ENCODE data around the gene PRDM16.
"Not testable (repeated sequence)": the region's sequence is repeated elsewhere in the genome, so short reads cannot be mapped to it uniquely, and the experiment has no call there.

The PRDM16 gene

DNA sequence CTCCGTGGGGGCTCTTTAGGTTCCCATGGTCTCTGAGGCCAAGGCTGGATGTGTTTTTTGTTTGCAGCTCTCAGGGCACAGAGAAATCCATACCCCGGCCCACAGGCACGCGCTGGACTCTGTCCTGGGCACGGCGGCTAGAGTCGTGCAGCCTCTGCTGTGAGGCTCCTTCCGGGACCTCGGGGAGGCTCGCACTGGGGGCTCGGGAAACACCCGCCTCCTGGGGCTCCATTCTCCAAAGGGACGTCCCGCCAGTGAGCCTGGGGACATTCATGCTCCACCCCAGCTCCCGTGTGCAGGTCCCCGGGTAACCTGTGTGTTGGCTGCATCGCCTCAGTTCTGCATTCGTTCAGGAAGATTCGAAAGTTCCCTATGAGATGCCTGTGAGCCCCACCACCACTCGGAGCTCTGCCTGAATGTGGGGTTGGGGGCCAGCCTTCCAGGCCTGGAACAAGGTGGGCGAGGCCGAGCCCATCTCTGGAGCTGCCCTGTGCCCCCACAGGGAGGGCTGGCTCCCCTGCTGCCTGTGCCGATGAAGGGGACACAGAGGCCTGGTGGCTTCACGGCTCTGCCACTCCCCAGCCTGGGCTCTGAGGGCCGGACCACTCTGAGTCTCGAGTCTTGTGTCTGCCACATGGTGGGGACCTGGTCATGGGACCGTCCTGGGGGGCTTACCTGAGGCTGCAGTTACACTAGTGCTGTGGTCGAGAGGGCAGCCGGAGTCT is 203.5 kb downstream of the PRDM16 start:
- no peak for DNase-seq

DNA sequence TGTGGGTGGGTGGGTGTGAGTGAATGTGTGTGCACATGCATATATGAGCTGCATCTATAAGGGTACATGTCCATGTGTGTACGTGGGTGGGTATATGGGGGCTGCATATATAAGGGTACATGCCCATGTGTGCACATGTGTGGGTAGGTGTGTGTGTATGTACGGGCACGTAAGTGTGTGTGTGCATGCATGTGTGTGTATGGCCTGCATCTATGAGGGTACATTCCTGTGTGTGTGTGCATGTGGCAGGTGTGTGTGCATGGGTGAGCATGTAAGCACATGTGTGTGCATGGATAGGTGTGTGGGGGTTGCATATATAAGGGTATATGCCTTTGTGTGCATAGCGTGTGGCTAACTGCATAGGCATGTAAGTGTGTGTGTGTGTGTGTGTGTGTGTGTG is 204.4 kb downstream of the PRDM16 start:
- no peak for DNase-seq

DNA sequence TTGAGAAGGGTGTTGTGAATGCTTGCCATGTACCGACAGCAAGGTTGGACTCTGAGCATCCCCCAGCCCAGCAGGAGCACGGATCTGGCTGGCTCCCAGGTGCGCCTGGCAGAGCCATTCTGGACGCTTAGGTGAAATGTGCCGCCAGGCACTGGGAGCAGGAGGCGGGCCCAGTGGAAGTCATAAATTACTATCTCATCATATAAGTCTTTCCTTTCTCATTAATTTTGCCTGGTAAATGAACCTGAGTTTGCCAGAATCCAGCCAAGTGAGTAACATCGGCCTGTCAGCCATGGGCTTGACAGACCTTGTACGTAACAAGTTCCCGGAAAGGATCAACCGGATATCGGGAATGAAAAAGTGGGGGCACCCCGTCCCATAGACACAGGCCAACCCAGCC is 206.0 kb downstream of the PRDM16 start:
- no peak for DNase-seq

DNA sequence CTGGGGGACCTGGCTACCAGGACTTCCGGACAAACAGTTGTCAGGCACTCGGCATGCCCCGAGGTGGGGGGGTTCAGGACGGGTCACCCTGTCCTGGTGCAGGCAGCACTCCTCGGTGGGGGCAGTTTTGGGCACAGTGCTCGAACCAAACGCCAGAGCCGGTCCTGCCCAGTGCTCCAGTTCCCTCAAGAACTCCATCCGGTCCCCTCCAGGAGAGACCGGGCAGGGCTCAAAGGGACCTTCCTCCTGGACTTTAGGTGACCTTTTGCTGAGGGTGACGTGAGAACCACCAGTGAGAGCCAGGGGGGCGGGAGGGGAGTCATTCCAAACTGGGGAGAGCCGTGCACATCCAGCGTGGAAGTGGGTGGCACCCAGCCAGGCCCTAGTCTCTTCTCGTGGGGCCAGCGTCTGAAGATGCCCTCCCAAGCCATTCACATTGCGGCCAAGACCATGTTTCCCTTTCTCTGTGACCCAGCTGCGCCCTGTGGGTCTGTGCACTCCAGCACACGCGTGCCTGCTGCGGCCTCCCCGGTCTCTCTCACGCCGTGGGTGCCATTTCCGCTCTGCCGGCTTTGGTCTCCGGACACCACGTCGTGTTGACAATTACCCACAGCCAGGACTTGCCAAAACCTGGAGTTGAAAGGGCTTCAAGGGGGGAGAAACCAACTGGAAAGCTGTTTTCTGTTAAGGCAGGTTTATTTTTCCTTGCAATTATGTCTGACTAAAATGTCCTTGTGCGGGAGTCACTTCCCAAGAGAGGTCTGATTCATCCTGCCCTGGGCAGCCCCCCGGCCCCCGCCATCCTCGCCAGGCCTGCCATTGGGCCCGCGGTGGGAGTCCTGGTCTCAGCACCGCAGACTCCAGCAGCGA is 206.7 kb downstream of the PRDM16 start:
- DNase-seq, result no peak

DNA sequence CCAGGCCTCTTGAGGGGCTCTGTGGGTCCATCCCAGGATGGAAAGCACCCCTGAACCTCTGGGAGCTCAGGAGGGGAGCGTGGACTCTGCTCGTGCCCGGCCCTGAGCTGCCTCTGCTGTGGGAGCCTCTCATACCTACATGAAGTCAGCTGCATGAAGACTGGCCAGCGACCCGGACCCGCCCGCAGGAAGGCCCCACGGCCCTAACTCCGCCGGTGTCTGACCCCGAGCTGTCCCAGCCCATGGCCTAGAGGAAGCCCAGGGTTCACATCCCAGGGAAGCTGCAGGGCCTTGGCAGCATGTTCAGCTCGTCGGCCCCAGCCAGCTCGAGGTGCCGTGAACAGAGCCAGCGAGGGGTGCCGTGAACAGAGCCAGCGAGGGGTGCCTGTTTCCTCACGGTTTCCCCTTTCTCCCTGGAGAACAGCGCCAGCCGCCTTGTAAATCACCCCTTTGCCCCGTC is 207.4 kb downstream of the PRDM16 start:
- no peak for DNase-seq

DNA sequence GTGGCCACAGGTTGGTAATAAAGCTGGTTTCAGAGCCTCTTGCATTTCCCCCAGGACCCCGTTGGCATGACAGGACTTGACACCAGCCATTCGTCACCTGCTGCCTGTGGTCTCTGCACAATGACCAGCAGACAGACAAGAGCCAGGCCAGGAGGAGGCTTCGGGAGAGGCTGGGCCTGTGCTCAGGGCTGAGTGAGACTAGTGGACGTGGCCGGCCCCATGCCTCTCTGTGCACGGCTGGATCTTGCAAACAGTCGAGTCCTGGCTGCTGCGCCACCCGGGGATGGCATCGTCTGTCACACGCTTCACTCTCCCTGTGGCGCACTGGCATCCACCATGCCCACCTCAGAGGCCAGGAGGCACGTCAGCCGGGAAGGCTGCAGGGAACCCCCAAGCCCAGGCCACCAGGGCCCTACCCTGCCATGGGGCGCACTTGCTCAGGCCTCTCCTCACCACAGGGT is 208.0 kb downstream of the PRDM16 start:
- DNase-seq, result no peak

DNA sequence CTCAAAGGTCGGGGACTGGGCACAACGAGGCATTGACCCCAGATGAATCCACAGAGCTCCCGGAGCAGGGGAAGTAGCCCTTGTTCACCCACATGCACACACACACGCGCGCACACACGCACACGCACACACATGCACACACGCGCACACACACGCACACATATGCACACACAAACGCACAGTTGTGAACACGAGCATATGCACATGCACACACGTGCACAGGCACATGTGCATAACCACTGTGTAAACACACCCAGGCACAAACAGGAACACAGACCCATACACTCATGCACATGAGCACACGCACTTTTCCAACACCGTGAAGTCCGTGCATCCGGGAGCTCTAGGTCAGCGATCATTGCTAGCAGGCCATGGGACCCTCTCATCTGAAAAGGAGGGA is 208.6 kb downstream of the PRDM16 start:
- no peak for DNase-seq

DNA sequence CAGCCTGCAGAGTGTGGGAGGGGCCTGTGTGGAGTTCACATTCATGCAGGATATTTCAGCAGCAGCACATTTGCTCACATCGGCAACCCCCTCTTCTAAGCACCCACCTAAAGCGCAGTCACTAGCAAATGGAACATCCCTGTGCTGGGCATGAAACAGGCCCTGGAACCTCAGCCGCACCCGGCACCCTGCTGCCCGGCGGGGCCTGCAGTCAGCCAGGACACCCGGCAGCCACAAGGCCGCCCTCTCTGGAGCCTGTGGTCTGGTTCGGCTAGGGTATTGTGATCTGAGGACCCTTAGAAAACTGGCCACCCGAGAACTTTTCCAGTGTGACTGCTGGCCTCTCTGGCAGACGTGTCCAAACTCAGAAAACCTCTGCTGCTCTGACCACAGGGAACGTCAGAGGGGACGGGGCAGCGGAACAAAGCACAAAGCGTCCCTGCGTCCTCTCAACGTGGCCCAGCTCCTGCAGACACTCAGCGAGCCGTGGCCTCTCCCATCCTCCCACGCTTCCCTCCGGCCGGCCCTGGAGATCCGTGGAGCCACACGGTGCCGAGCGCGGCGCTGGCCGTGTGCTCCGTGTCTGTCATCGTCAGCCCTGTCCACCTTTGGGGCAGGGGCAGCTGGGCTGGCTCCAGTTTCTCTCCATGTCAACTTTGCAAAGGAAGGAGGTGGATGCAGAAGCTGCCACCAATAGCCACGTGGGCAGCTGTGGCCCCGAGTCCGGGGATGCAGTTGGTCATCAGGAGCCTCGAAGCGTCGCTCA is 209.6 kb downstream of the PRDM16 start:
- no peak for DNase-seq

DNA sequence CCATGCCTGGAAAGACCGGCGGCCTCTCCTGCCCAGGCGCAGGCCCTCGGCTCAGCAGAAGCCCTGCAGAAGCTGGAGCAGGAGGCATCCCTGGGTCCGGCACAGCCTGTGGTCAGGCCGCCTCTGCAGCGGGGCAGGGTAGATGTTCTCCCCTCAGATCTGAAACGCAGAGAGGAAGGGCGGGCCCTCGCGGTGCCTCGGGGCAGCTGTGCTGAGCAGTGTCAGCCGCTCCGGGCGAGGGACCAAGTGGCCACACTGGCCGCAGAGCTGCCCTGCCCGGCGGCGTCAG is 210.1 kb downstream of the PRDM16 start:
- no peak for DNase-seq

DNA sequence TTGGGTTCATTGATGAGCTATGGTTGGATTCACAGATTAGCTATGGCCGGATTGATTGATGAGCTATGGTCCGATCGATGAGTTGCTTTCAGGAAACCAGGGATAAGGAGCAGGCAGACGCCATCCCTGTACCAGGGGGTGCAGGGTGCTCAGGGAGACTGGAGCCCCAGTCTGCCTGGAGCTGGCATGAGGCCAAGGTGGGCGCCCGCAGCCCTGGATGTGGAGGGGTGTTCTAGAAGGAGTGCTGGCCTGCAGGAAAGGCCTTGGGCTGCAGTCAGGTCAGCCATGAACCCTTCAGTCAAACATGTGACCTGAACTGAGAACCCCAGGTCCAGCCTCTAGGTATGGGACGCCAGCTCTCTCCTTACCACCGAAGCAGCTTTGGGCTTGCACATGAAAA is 212.7 kb downstream of the PRDM16 start:
- no peak for DNase-seq

DNA sequence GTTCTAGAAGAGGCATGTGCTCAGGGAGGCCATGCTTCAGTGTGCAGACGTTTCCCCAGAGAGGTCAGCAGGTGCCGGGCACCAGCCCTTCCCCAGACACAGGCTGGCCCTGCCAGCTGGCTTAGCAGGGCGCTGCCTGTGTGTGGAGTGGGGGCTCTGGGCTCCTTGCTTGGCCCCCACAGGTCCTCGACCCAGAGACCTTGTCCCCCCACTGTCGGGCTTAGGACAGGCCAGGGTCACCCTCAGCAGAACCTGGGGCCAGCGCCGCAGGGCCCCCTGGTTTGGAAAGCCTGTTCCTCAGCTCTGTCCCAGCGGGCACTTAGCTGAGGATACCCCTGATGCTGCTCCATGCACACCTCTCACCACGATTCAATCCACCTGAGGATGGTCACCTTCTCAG is 213.2 kb downstream of the PRDM16 start:
- no peak for DNase-seq

DNA sequence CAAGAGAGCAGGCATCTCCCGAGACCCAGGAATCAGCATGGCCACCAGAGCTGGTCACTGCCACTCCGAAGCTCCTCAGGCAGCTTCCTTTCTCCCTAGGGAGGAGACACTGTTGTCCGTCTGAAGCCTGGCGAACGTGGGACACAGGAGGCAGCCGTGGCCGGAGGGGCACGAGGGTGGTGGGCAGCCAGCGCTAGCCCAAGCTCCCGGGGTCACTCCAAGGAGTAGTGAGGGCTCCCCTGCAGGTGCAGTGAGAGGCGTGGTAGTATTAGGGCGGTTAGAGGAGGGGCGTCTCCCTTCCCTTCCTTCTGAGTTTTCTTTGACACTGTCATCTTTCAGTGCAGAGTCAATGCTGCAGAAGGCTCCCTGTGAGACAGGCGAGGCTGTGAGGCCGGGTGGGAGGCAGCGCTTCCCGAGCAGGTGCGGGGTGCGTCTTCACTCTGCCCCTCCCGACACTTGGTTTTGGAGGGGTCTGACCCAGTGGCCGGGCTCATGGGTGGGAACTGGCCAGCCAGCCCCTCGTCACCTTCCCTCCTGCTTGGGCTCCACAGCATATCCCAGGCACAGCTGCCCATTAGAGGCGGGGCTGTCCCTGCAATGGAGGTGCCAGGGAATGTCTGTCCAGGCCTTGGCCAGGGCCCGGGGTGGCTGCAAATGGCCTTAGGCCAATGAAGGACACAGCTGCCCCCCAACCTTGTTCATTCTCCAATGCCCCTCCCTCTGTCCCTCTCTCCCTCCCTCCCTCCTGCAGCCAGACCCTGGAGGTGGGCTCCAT is 213.8 kb downstream of the PRDM16 start:
- DNase-seq, result no peak

DNA sequence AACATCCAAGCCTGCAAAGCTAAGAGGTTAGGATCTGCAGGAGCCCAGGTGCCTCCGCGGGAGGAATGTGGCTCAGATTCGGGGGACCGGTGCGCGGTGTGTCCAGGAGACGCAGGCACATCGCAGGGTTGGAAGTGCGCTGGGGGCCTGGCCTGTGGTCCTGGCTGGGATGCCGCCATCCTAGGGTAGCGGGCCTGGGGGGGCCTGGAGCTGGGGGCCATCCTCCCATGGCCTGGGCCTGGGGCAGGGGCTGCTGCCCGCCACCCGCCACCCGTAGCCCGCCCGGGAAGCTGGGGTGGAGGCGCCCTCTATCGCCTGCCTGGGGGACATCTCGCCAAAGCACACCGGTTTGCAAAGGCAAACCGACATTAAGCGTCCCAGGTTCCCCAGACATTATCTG is 214.8 kb downstream of the PRDM16 start:
- no peak for DNase-seq

DNA sequence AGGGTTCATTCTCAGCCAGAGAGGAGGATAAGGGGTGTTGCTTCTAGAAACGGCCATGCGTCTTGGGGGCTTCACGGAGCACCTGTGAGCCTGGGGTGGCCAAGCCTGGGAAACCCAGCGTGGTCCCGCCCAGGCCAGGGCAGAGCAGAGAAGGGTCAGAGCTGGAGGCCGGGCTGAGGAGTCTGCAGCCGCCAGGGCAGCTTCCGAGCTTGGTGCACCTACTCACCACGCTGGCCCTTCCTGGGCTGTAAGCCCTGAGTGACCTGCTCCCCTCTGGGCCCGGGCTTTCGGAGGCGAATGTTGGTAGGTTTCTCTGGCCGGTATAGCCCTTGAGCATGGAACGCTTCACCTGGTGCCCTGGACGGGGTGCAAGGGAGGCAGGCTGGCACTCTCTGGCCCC is 215.7 kb downstream of the PRDM16 start:
- DNase-seq, result no peak

DNA sequence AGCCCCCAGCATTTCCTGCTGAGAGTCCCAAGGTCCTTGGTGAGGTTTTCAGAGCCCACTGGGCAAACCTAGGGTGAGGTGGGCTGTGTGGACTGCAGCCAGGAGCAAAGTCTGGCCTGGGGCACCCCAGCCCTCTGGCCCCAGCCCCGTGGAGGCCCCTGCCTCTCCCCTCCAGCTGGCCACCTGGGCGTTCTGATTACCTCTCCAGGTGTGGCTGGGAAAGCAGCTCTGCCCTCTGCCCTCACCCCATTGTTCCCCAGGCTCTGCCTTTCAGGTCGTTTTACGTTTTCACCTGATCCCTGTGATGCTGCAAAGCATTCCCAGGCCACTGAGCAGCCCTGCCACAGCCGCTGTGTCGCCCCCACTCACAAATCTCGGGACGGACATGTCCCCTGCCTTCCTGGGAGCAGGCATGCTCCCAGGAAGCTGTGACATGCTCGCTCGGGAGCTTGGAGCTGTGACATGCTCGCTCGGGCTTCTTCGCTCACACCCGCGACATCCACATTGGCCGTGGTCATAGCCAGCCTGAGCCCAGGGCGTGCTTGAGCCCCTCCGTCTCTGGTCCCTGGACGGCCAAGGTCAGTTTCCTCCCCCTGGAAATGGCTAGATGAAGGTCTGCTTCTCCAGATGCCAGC is 216.2 kb downstream of the PRDM16 start:
- DNase-seq, result no peak

DNA sequence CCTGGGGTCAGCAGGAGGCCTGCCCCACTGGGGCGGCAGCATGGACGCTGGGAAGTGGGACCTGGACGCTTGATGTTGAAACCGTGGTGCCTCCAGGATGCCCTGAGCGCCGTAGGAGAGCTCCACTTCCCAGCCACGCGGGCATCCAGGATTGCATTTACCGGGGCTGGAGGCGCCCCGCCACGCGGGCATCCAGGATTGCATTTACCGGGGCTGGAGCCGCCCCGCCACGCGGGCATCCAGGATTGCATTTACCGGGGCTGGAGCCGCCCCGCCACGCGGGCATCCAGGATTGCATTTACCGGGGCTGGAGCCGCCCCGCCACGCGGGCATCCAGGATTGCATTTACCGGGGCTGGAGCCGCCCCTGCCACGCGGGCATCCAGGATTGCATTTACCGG is 218.1 kb downstream of the PRDM16 start:
- not testable (repeated sequence) for DNase-seq

DNA sequence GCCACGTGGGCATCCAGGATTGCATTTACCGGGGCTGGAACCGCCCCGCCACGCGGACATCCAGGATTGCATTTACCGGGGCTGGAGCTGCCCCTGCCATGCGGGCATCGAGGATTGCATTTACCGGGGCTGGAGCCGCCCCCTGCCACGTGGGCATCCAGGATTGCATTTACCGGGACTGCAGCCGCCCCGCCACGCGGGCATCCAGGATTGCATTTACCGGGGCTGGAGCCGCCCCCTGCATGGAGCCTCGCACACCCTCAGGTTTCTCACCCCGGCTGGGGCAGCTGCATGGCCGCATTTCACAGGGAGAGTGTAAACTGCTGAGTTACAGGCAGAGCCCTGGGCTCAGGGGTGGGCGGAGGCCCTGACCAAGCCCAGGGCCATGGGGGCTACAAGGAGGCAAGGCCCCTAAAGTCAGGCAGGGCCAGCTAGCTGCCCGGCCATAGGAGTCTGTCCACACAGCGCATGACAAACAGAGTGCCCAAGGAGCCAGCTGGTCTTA is 218.7 kb downstream of the PRDM16 start:
- no peak for DNase-seq

DNA sequence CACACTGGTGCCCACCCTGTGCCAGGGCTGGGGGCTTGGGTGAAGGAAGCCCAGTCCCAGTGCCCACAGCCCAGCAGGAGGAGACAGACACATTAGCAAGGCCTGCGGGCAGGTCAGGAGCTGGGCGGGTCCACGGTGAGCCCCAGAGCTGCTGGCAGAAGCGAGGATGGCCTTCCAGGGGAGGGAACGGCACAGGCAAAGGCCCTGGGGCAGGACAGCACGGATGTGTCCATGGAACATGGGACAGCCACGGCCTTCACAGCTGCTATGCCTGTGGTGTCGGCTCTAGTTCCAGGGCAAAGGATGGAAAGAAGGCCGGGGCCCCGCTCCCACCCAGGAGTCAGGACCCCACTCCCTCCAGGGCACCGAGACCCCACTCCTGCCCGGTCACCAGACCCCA is 220.5 kb downstream of the PRDM16 start:
- DNase-seq, result no peak

DNA sequence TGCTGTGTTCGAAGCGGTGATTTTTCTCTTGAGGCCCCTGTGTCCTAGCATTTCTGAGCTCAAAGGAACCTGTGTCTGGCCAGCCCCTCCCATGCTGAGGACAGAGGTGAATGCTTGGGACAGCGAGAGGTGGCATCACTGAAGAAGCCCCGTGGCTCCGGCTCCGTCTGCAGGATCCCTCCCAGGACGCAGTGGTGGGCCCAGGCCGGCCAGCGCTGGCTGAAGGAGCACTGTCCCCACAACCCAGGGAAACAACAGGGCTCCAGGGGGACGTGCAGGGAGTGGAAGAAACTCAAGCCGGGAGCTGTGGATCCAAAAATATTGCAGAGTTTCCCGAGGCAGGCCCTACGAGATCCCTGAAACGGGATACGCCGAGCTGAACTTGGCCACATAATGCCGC is 221.4 kb downstream of the PRDM16 start:
- no peak for DNase-seq

DNA sequence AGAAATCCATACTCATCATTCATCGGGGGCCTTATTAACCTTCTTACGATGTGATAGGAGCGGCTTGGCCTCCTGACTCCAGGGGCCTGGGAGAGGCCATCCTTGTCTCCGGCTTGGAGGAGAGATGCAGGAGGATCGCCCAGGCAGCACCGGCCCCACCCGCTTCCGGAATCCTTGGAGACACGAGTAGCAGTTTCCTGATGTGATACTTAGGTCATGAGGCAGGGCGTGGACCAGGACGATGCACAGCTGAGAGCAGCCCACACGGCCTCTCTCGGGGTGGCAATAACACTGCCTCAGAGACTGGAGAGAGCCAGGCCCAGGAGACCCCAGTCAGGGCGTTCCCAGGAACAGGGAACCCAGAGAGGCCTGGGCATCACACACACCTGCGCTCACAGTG is 221.9 kb downstream of the PRDM16 start:
- no peak for DNase-seq

DNA sequence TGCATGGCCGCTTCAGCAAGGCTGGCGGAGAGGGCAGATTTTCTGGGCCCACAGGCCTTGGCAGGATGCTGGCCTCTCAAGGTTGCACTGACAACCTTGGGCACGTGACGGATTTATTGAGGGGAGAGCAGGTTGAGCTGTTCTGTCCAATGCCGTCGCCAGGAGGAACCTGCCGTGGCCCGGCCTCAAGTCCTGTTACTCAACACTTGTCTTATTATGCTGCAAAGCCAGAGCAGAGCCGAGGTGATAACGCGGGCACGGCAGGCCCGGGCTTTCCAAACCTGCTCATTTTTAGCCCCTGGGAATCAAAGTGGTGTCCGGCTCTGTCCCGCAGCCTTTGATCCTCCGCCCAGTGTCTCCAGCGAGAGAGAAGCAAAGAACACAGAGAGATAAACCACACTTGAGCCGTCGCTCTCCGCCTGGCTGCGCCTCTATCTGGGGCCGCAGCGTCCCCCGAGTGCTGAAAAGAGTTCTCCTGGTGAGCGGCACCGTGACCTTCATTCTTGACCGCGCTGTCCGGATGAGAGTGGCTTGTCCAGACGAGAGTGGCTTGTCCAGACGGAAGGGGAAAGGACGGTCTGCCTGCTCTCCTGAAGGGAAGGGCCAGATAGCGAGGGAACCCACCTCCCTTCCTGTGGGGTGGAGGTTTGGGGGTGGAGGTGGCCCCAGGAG is 223.2 kb downstream of the PRDM16 start:
- no peak for DNase-seq

All from activated effector memory CD4-positive, alpha-beta T cell treated with anti-CD3 and anti-CD28 coated beads, Interleukin-2, amount 50 U/mL, for 16 hours (primary cell).